Measurements from ENCODE around the gene ADGRG3.

ADGRG3 gene

DNA sequence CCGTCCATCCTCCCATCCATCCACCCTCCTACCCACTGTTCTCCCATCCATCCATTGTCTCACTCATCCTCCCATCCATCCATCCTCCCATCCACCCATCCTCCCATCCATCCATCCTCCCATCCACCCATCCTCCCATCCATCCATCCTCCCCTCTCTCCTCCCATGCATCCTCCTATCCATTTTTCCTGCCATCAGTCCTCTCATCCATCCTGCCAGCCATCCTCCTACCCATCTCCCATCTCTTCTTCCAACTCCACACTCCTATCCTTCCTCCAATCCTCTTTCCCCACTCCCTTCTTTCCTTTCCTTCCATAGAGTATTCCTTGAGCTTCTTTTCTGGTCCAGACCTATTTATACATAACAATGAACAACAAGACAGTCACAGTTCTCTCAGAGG lies 38.6 kb downstream of the ADGRG3 start:
- Histone ChIP-seq H3K9me3 (ENCODE audit: insufficient read depth, low read length) (no peaks in the 10 kb centered on the region), H3K27ac (ENCODE audit: low read length) (no peak overlapping the region), H4K20me1 (ENCODE audit: insufficient read depth, low read length) (no peaks in the 10 kb centered on the region), H3K4me2 (ENCODE audit: low read length) (no peak overlapping the region), H3K36me3 (replicated peaks; ENCODE audit: low read depth, low read length) (no peaks in the 10 kb centered on the region), H3K4me1 (ENCODE audit: low read length) (no peaks in the 10 kb centered on the region), H3K9ac (ENCODE audit: low read length) (no peak overlapping the region), H3K4me3 (ENCODE audit: low read length) (no peak overlapping the region), H3K79me2 (ENCODE audit: low read length) (no peaks in the 10 kb centered on the region), H2AFZ (ENCODE audit: low read depth, low read length) (no peak overlapping the region), H3K27me3 (ENCODE audit: low read depth, low read length) (peaks cover 42% of the 10 kb centered on the region)
- TF ChIP-seq, protein P1, sequence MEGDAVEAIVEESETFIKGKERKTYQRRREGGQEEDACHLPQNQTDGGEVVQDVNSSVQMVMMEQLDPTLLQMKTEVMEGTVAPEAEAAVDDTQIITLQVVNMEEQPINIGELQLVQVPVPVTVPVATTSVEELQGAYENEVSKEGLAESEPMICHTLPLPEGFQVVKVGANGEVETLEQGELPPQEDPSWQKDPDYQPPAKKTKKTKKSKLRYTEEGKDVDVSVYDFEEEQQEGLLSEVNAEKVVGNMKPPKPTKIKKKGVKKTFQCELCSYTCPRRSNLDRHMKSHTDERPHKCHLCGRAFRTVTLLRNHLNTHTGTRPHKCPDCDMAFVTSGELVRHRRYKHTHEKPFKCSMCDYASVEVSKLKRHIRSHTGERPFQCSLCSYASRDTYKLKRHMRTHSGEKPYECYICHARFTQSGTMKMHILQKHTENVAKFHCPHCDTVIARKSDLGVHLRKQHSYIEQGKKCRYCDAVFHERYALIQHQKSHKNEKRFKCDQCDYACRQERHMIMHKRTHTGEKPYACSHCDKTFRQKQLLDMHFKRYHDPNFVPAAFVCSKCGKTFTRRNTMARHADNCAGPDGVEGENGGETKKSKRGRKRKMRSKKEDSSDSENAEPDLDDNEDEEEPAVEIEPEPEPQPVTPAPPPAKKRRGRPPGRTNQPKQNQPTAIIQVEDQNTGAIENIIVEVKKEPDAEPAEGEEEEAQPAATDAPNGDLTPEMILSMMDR (IDR thresholded peaks at IDR 0.05; ENCODE audit: low read depth, low read length) = no peak
- no peak for TF ChIP-seq EZH2phosphoT487 (IDR thresholded peaks at IDR 0.05; ENCODE audit: low read depth)

GRCh38 chr16:57707331-57707730 lies 39.2 kb downstream of the ADGRG3 start:
- TF ChIP-seq EZH2phosphoT487 (IDR thresholded peaks at IDR 0.05; ENCODE audit: low read depth) = no peak
- TF ChIP-seq, protein P1 (IDR thresholded peaks at IDR 0.05; ENCODE audit: low read depth, low read length) = no peak
- no peaks in the 10 kb centered on the region for H3K4me1 ChIP-seq (ENCODE audit: low read length)
- no peaks in the 10 kb centered on the region for H4K20me1 ChIP-seq (ENCODE audit: insufficient read depth, low read length)
- peaks cover 48% of the 10 kb centered on the region for H3K27me3 ChIP-seq (ENCODE audit: low read depth, low read length)
- H3K27ac ChIP-seq (ENCODE audit: low read length) = no peak overlapping the region
- H3K36me3 ChIP-seq (replicated peaks; ENCODE audit: low read depth, low read length) = no peaks in the 10 kb centered on the region
- no peak overlapping the region for H3K9ac ChIP-seq (ENCODE audit: low read length)
- no peak overlapping the region for H3K4me2 ChIP-seq (ENCODE audit: low read length)
- H2AFZ ChIP-seq (ENCODE audit: low read depth, low read length) = no peak overlapping the region
- H3K4me3 ChIP-seq (ENCODE audit: low read length) = no peak overlapping the region
- H3K9me3 ChIP-seq (ENCODE audit: insufficient read depth, low read length) = no peaks in the 10 kb centered on the region
- no peaks in the 10 kb centered on the region for H3K79me2 ChIP-seq (ENCODE audit: low read length)

DNA sequence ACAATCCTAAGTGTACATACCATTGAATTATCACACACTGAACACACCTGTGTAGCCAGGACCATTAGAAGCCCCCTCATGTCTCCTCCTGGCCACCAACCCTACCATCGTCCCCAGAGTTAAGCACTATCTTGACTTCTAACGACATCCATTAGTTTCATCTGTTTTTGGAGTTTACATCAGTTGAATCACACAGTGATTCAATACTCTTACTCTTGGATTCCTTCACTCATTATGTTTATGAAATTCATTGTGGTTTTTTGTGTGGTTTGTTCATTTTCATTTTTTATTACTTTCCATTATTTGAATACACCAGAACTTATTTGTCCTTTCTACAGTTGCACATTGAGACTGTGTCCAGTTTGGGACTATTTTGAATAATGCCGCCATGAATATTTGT lies 40.1 kb downstream of the ADGRG3 start:
- no peaks in the 10 kb centered on the region for H4K20me1 ChIP-seq (ENCODE audit: insufficient read depth, low read length)
- H3K4me1 ChIP-seq (ENCODE audit: low read length) = no peaks in the 10 kb centered on the region
- H2AFZ ChIP-seq (ENCODE audit: low read depth, low read length) = no peak overlapping the region
- H3K27me3 ChIP-seq (ENCODE audit: low read depth, low read length) = peaks cover 56% of the 10 kb centered on the region
- no peaks in the 10 kb centered on the region for H3K9me3 ChIP-seq (ENCODE audit: insufficient read depth, low read length)
- H3K79me2 ChIP-seq (ENCODE audit: low read length) = no peaks in the 10 kb centered on the region
- H3K36me3 ChIP-seq (replicated peaks; ENCODE audit: low read depth, low read length) = no peaks in the 10 kb centered on the region
- H3K9ac ChIP-seq (ENCODE audit: low read length) = no peak overlapping the region
- no peak overlapping the region for H3K27ac ChIP-seq (ENCODE audit: low read length)
- TF ChIP-seq EZH2phosphoT487 (IDR thresholded peaks at IDR 0.05; ENCODE audit: low read depth) = no peak
- TF ChIP-seq, protein P1 (IDR thresholded peaks at IDR 0.05; ENCODE audit: low read depth, low read length) = no peak
- H3K4me3 ChIP-seq (ENCODE audit: low read length) = no peak overlapping the region
- no peak overlapping the region for H3K4me2 ChIP-seq (ENCODE audit: low read length)

DNA sequence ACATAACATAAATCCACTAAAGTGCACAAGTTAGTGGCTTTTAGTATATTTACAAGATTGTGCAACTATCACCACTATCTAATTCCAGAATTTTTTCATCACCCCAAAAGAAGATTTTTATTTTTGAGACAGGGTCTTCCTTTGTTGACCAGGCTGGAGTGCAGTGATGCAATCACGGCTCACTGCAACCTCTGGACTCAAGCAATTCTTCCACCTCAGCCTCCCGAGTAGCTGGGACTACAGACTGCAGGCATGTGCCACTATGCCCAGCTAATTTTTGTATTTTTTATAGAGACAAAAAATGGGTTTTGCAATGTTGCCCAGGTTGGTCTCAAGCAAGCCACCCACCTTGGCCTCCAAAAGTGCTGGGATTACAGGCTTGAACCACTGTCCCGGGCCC lies 41.6 kb downstream of the ADGRG3 start:
- Histone ChIP-seq H3K9ac (ENCODE audit: low read length) (no peak overlapping the region), H3K27ac (ENCODE audit: low read length) (no peak overlapping the region), H3K4me2 (ENCODE audit: low read length) (no peak overlapping the region), H4K20me1 (ENCODE audit: insufficient read depth, low read length) (no peaks in the 10 kb centered on the region), H3K27me3 (ENCODE audit: low read depth, low read length) (peaks cover 69% of the 10 kb centered on the region), H3K79me2 (ENCODE audit: low read length) (no peaks in the 10 kb centered on the region), H3K4me3 (ENCODE audit: low read length) (no peak overlapping the region), H3K4me1 (ENCODE audit: low read length) (no peaks in the 10 kb centered on the region), H3K36me3 (replicated peaks; ENCODE audit: low read depth, low read length) (no peaks in the 10 kb centered on the region), H2AFZ (ENCODE audit: low read depth, low read length) (no peak overlapping the region), H3K9me3 (ENCODE audit: insufficient read depth, low read length) (no peaks in the 10 kb centered on the region)
- TF ChIP-seq EZH2phosphoT487 (IDR thresholded peaks at IDR 0.05; ENCODE audit: low read depth) = no peak
- TF ChIP-seq, protein P1 (IDR thresholded peaks at IDR 0.05; ENCODE audit: low read depth, low read length) = no peak
